Lung microvascular endothelial cell (primary cell): ENCODE data around the gene COL3A1. TPM values are rescaled to one million over a fixed set of nuclear protein-coding genes. Genes with fewer than 3 reads are reported as not detected.
A peak's percentile ranks its signal among the peaks of the same experiment; 100 is the strongest.

Source experiments
- DNase-seq, 2 donors: peaks; one replicate each; pipeline versions ENCODE4 v3.0.0 to v3.0.0-alpha.2; 2010; ENCODE audit warnings: low read depth in 2 of 2
- total RNA-seq: library from RNA; depleted of rRNA; stranded (reverse); fragments of >200 nt; gene quantifications from 2 replicates; pipeline ENCODE4 v1.2.1, GENCODE V29; 2014

The COL3A1 gene
- total RNA-seq, 1 donor from 2014 or later: 6.2 TPM

DNA sequence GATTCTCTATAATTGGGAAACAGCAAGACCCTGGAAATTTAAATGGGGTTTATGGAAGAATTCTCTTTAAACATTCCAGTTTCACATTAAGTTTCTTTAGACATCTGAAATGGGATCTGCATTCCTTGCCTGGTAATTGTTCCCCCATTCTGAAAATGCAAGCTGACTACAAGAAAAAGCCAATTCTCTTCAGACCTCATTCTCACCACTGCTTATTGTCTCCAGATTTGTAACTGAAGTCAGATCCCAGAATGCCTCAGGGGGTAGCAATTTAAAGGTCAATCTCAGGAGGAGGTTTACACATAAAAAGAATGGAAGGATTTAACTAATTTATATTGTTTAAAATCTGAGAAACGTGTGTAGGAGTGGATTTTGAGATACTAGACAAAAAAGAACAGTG is 41.2 kb downstream of the COL3A1 start:
- DNase-seq: no peak

DNA sequence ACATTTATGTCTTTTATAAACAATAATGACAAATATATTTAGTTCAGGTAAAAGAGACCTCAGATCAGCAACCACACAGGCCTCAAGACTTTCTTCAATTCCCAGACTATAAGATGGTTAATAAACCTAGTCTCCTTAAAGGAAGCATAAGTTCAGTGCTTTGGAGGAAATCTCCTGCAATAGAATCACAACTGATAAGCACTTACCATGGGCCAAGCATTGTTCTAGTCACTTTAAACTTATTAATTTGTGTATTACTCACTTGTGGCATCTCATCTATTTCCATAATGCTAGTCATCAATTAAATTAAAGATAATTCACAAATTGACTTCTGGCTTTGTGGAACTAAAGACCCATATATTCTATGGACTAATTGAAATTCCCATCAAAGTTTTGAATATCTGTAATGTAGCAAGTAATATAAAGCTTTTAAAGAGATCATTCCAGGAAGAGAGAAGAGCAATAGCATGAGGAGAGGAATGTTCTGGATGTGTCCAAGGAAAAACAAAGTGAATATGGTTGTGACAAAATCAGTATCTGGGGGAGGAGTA is 42.2 kb downstream of the COL3A1 start:
- peak in 1 of 2 donors; percentile 23 for DNase-seq

DNA sequence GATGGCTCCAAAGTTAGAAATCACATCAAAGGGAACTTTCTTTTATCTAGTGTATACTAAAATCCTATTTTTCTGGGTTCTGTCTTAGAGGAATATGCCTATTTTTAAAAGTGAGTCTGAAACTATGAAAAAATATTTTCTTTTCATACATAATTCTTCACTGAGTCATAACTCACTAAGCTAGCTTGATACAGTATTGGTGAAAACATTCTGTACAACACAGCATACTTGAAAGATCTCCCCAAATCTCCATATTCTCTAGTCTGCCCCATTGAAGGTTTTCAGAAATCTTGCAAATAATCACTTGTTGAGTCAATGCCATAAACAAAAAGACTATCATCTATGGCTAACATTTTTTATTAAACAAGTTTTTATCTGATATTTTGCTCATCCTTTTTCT is 44.5 kb downstream of the COL3A1 start:
- no peak for DNase-seq

DNA sequence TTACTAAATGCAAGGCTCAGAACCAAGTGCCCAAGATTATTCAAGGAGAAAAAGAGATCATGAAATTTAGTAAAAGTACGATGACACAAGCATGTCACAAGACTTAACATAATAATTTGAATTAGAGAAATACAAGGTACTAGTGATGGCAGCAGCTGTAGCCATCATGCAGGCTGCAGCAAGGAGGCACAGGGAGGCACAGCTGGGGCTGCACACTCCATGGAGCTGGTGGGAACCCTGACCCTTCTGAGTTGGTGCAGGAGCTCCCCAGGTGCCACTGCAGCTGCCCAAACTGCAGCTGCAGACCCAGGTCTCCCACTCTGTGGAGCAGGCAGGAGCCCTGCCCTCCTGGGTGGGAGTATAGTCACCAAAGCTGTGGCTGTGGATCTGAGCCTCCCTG is 46.0 kb downstream of the COL3A1 start:
- DNase-seq: no peak

DNA sequence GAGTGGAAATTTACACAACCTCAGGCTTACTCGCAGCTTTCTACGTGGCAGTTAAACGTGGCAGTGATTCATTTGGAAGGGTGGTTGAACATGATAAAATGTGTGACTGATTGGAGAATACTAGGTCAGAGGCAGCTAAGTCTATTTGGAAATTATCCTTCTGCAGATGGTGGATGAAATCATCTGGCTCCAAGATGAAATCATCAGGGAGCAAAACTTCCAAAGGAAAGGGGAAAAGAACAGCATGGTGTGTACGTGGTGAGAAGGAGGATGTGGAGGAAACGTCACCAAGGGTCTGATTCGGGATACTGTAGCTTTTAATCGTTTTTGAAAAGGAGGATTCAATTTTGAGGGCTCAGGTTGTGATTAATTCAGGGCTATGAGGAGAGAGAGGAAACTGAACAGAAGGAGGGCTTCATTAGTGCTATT is 47.9 kb downstream of the COL3A1 start:
- DNase-seq: peak in 1 of 2 donors; percentile 30

DNA sequence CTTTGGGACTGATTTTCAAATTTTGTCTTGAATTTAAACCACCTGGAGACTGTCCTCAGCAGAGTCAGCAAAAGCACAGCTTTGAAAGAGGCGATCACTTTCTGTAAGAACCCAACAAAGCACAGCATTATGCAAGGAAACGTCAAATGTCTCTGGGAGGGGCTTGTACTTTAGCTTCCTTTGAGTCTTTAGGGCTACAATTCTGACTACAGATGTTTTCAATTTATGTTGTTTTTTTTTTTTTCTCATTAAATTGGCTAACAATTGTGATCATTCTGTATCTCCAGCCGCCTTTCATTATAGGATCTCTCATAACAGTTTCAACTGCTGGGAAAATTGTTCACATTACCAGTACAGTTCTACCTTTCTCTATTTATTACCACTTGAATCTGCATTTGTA is 48.3 kb downstream of the COL3A1 start:
- DNase-seq: no peak

DNA sequence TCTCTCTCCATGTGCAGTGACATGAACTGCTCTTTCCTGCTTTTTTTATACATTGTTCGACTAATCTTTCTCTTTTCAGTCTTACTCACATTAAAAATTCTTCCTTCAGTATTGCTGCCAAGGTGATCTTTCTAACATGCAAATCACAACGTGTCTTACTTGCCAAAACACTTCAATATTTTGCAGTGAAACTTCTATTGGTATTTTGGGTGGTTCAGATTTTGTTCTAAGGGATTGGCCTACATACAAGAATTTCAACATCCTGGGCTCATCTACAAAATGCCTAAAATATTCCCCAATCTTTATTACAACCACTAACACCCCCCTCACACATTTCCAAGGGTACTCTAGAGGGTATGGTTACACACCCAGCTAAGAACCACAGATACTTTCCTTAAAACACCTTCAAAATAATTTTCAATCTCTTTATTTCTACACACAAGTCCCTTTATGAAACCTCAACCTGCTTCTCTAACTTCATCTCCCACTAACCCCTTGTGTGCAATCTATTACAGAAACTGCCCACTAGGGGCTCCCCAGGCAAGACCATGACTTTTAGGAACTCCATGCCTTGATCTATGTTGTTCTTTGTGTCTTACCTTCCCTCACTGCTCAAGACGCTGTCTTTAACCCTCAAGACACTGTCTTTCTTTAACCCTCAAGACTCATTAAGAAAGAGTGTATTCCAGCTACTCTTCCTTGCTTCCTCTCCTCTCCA is 50.9 kb downstream of the COL3A1 start:
- DNase-seq: no peak

DNA sequence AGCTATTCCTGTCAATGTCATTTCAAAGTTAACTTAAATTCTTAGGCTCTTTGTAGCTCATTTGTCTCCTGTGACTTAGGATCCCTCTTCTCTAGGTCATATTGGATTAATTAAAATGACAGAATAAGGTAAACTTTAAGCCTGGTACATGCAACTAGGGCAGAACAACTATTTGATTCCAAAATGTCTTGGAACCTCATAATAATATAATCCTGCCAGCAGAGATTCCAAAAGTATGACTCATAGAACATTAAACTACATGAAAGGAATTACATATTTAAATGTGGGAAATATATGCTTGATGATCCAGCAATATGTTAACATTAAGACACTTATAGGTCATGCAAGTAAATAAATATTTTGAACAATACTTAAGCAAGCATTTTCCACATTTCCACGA is 63.3 kb downstream of the COL3A1 start:
- peak; percentile 1 to 21 for DNase-seq

DNA sequence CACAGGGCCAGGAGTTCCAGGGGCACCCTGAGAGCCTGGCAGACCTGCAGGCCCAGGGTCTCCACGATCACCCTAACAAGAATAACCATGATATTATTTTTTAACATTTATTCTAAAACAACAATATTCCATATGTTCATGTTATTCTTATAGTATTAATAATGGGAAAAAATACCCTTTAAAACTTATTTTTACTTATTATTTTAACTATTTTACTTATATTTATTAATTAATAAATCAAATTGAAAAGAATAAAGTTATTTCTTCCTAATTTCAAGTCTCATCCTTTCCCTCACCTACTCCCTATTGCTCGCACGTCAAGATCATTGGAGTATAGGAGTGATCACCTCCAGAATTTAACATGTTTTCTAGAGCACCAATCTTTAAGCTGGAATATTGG is 71.7 kb downstream of the COL3A1 start:
- DNase-seq: no peak

DNA sequence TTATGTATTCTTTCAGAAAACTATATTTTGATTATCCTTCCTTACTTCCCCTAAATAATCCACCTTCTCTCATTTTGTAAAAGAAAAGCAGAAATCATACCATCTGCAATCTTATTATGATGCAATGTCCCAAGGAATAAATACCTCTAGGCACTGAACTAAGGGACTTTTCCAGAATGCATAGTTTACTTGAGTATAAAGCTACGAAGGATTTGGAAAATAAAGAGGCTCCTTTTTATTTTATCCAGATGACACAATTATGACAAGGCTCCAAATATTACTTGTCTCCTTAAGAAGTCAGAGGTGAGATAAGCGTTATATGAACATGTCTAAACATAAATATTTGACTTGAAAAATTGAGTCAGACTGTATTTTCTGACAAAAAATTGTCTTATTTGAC is 72.1 kb downstream of the COL3A1 start:
- DNase-seq: no peak

DNA sequence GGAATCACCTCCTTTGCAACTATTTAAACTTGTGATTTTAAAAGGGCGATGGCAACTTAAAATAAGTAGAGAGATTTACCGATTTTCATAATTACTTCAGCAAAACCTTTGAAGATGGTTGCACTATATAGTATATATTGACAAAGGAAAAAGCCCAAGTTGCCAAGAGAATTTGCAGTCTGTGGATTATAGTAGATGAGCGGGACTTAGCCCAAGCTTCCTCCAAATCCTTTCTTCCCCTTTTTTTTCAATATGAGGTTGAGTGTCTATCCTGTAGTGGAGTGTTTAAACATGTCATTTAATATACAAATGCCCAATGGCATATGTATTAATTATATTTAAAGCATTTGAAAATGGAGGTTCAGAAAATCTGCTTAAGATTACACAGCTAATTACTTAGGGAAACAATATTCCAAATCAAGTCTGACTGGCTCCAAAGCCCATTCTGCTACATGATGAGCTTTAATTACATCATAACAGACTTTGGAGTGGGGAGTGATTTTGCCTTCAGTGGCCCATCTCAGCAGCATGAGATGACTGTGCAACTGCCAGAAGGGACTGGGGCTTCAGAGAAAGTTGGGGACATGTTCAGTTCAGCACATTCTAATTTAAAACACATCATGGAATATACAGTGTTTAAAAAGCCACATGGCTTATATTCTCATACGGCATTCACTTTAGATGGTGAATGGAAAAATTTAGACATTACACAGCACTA is 73.2 kb downstream of the COL3A1 start:
- DNase-seq: no peak

DNA sequence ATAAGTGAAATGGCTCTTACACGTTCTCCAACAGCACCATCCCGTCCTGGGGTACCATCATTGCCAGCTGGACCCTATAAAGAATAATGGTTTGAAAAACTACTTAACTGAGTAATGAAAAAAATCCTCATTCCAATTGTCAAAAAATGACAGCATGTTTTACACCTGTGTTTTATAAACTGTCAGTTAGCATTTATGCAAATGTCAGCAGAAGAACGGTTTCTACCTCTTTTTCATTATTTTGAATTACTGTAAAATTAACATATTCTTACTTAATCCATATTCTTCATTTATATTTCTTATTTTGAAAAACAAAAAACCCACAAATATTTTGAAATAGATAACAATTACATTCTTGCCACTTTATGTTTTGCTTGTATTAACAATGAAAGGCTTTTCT is 74.0 kb downstream of the COL3A1 start:
- DNase-seq: no peak

DNA sequence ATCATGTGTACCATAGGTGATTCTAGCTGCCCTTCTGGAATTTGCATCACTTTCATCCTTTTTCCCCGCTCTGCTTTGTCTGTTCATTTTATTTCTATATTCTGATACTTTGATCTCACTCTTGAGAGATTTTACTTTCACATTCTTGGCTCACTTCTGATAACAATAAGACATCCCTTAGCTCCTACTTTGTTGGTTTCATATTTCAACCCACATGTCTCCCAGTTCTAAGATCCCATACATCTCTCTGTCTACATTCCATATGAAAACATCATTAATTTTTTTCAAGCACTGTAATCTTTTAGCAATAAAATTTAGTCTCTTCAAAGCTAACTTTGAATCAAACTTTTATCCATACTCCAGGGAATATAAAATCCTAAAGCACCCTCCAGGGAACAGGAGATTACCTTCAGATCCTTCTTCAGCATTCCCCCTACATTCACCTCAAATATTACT is 75.6 kb downstream of the COL3A1 start:
- DNase-seq: no peak

DNA sequence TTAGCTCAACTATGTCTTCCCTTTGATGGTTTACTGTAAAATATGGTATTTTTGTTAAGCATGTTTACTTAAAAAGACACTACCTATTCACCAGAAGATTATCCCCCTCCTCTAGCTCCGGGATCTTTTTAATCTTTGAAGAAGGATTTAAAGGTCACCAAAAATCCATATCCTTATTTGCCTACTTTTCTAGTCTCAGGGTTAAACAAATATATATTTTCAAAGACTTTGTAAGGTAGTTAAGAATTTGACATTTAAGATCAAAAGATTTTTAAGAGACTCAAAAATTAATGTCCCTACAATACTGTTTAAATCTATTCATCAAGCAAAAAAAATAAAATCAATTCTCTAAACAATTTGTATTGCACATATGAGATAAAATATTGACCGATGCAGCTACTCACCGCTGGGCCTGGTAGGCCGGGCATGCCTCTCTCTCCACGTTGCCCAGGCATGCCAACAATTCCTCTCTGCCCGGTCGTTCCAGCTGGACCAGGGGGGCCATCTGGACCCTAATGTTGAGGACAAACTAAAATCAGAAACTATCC is 76.1 kb downstream of the COL3A1 start:
- DNase-seq: no peak

DNA sequence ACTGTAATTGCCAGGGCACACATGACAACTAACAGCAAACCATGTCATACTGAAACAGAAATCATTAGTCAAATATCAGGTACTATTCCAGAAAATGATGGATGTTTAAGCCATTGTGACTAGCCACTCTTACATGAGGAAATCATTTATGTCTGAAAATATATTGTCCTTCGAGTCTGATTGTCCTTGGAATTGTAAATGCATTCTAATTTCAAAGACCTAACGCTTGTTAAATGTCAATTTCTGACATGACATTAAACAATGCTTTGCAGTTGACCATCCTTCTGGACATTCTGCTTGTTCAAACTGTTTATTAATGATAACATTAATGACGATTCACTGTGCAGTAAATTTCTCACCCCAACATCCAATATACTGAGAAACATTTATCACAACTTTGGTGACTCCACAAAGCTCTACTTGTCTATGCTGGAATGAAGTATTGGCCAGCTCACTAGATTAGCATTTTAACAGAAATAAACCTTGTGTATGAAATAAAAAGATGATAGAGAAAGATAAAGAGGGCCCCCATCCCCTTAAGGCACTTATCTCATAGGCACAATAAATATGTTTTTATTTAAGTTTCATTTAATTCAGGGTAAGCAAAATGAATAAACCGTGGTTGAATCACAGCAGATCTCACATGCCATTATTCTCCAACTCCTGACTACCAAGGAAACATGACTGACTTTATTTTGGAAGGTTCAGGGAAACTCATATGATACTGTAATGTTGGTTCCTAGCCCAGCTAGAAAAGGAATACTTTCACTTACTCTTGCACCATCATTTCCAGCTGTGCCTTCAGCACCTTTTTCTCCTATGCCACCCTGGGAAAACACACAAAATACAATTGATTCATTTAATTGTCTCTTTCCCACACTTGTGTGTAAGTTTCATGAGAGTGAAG is 82.3 kb downstream of the COL3A1 start:
- no peak for DNase-seq

DNA sequence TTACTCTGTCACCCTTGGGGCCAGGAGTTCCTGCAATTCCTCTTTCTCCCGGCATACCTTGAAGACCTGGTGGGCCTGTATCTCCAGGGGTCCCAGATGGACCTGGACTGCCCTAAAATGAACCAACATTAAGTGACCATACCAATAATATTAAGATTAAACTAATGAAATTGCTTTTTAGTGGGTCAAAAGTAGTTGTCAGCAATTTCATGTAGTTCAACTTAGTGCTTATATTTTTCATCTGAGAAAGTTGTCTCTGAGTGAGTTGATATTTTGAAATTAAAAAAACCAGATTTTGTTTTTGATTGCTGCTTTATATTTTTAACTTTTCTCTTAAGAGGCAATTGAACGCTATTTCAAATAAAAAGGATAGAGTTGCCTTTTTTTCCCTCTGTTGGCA is 83.1 kb downstream of the COL3A1 start:
- DNase-seq: no peak

DNA sequence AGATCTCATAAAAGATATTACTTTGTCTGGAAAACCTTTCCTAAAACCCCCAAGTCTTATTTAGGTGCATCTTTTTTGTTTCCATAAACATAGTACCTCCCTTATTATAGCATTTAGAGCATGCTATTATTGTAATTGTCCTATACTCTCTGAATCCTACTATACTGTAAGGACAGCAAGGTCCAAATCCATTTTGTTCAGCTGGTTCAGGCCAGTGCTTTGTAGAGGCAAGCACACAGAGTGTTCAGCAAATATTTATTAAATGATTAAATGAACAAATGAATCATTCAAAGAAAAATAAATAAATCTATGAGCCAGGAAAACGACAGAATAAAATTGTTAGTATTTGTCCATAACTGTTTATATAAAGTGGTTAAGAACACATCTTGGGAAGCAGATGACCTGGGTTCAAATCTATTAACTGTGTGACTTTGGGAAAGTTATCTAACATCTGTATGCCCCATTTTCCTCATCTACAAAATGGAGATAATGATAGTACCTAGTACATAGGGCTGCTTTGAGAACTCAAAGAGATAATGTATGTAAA is 86.0 kb downstream of the COL3A1 start:
- DNase-seq: no peak
